HepG2 (cell line): ENCODE measurements around the gene ZNF786. TPM values are rescaled to one million over a fixed set of nuclear protein-coding genes. Genes with fewer than 3 reads are reported as not detected.

Experiments
- CSRNP1 ChIP-seq: sonication (generic); formaldehyde crosslinking; IDR thresholded peaks from 2 replicates; pipeline ENCODE4 v1.8.1; 2023; ENCODE audit warnings: mild to moderate bottlenecking, missing genetic modification reagents
- ESRRA ChIP-seq: sonication (generic); formaldehyde crosslinking; IDR thresholded peaks from 2 replicates; pipeline ENCODE4 v1.5.1; 2020; ENCODE audit warnings: mild to moderate bottlenecking, low read depth, missing genetic modification reagents
- KDM3A ChIP-seq: IDR thresholded peaks from 2 replicates; pipeline ENCODE4 v1.6.1; 2018; ENCODE audit warnings: low read depth, missing compliant biosample characterization
- KMT2A ChIP-seq: sonication (generic); formaldehyde crosslinking; IDR thresholded peaks from 2 replicates; pipeline ENCODE4 v1.4.0; 2020; ENCODE audit warnings: missing genetic modification reagents
- LCORL ChIP-seq, 2 experiments: fragments of 450-650 bp in 1 of 2; sonication (generic) in 1 of 2; formaldehyde crosslinking in 1 of 2; IDR thresholded peaks; 2 replicates each; pipeline versions ENCODE4 v1.5.0 to v1.6.1; 2017 to 2020; ENCODE audit warnings: antibody characterized with exemption in 1 of 2, missing genetic modification reagents in 1 of 2
- MED8 ChIP-seq: sonication (generic); formaldehyde crosslinking; IDR thresholded peaks from 2 replicates; pipeline ENCODE4 v1.8.1; 2023; ENCODE audit warnings: mild to moderate bottlenecking, missing genetic modification reagents; ENCODE audit not compliant: insufficient replicate concordance
- NFYC ChIP-seq: IDR thresholded peaks from 2 replicates; pipeline ENCODE4 v1.6.1; 2016; ENCODE audit warnings: missing genetic modification reagents, missing compliant biosample characterization
- REPIN1 ChIP-seq: sonication (generic); formaldehyde crosslinking; IDR thresholded peaks from 2 replicates; pipeline ENCODE4 v1.8.0; 2022; ENCODE audit warnings: missing genetic modification reagents, low read depth, mild to moderate bottlenecking, borderline replicate concordance
- TMF1 ChIP-seq: sonication (generic); formaldehyde crosslinking; IDR thresholded peaks from 2 replicates; pipeline ENCODE4 v1.8.1; 2022; ENCODE audit warnings: low read depth, missing genetic modification reagents
- ZKSCAN8 ChIP-seq: IDR thresholded peaks from 2 replicates; pipeline ENCODE4 v1.6.1; 2016; ENCODE audit warnings: borderline replicate concordance, missing genetic modification reagents, missing compliant biosample characterization
- ZNF275 ChIP-seq: sonication (generic); formaldehyde crosslinking; IDR thresholded peaks from 2 replicates; pipeline ENCODE4 v1.8.0; 2022; ENCODE audit warnings: missing genetic modification reagents, mild to moderate bottlenecking, inconsistent platforms, borderline replicate concordance
- ZNF782 ChIP-seq: sonication (generic); formaldehyde crosslinking; IDR thresholded peaks from 2 replicates; pipeline ENCODE4 v1.4.0; 2020; ENCODE audit warnings: missing genetic modification reagents, mild to moderate bottlenecking, borderline replicate concordance
- ZSCAN31 ChIP-seq: sonication (generic); formaldehyde crosslinking; IDR thresholded peaks from 2 replicates; pipeline ENCODE4 v1.5.0; 2020; ENCODE audit warnings: low read depth, mild to moderate bottlenecking, missing genetic modification reagents
- polyA plus RNA-seq, 8 experiments: library from polyadenylated mRNA; depleted of rRNA in 3 of 8; stranded (reverse) in 7 of 8; unstranded in 1 of 8; fragments of >200 nt; fragmentation: Illumina TruSeq in 4 of 8; extraction: Trizol in 4 of 8; gene quantifications; 2 replicates each; pipeline versions ENCODE4 v1.2.1 to v1.2.3, GENCODE V29; 2011 to 2016; ENCODE audit warnings: low read depth in 4 of 8, missing spikeins in 1 of 8, mixed read lengths in 1 of 8; ENCODE audit not compliant: insufficient read depth in 1 of 8
- total RNA-seq, 5 experiments: library from RNA; depleted of rRNA; stranded (reverse); fragments of >200 nt; fragmentation: Illumina TruSeq; extraction: Trizol; gene quantifications; 2 replicates each; pipeline ENCODE4 v1.2.3, GENCODE V29; 2016; ENCODE audit warnings: low read depth in 1 of 5
- TF ChIP-seq, protein P1 (sequence below): sonication (generic); formaldehyde crosslinking; IDR thresholded peaks from 2 replicates; pipeline ENCODE4 v1.5.0; 2020; ENCODE audit warnings: mild to moderate bottlenecking, missing genetic modification reagents, borderline replicate concordance

ZNF786 gene
- total and polyA plus RNA-seq, 2 of the 13 experiments (the other 11 are each of a cell fraction or from before 2014, with no cell fraction given): 2.0 to 4.0 TPM

DNA sequence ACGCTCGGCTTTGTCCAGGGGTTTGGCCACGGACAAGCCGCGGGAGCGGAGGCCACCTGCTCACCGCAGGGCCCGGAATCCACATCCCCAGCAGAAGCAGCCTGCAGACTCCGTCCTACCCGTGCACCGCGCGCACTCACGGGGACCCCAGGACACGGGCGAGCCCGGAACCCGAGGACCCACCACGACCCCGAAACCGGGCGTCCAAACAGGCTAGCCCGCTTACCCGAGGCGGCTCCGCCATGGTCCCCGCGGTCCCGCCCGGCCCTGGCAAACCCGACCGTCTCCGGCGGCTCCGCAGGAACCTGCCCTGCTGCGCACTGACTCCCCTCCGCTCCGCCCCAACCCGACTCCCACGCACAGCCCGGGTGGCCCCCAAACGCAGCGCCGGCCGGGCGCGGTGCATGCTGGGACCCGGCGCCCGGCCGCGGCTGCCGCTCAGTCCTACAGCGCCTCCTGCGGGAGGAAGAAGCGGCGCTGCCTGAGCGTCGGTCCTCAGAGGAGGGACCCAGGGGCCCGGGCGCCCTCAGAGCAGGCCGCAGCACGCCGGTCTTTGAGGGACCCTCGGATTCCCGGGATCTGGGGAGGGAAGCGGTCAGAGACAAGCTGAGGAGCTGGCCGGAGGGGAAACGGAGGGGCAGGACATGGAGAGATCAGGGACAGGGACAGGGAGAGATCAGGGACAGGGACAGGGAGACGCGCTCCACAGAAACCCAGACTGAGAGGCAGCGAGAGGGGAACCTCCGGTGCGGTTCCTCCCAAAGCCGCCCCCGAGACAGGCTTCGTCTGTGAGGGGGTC, at the start of gene ZNF786 (continued):
- TF ChIP-seq KDM3A (CRISPR knock-in tag) (0 out of 2 replicates have a peak, but pooled peaks have one; percentile 77), ZNF275 (CRISPR knock-in tag) (peak; percentile 68; the same call in 1 of the 2 replicates), ESRRA (CRISPR knock-in tag) (peak; percentile 60), CSRNP1 (CRISPR knock-in tag) (no peak; the same call in 1 of the 2 replicates), LCORL (IDR thresholded peaks at IDR 0.05) (no peak), LCORL (CRISPR knock-in tag; IDR thresholded peaks at IDR 0.05) (peak; percentile 82), MED8 (peak; percentile 53), NFYC (CRISPR knock-in tag) (no peak), REPIN1 (CRISPR knock-in tag) (peak; percentile 35), KMT2A (CRISPR knock-in tag) (peak; percentile 89; the same call in 1 of the 2 replicates), ZNF782 (CRISPR knock-in tag) (peak; percentile 17; the same call in 1 of the 2 replicates), ZKSCAN8 (CRISPR knock-in tag) (peak; percentile 21; the same call in 1 of the 2 replicates), TMF1 (peak; percentile 72), ZSCAN31 (peak; percentile 77)
- TF ChIP-seq, protein P1, sequence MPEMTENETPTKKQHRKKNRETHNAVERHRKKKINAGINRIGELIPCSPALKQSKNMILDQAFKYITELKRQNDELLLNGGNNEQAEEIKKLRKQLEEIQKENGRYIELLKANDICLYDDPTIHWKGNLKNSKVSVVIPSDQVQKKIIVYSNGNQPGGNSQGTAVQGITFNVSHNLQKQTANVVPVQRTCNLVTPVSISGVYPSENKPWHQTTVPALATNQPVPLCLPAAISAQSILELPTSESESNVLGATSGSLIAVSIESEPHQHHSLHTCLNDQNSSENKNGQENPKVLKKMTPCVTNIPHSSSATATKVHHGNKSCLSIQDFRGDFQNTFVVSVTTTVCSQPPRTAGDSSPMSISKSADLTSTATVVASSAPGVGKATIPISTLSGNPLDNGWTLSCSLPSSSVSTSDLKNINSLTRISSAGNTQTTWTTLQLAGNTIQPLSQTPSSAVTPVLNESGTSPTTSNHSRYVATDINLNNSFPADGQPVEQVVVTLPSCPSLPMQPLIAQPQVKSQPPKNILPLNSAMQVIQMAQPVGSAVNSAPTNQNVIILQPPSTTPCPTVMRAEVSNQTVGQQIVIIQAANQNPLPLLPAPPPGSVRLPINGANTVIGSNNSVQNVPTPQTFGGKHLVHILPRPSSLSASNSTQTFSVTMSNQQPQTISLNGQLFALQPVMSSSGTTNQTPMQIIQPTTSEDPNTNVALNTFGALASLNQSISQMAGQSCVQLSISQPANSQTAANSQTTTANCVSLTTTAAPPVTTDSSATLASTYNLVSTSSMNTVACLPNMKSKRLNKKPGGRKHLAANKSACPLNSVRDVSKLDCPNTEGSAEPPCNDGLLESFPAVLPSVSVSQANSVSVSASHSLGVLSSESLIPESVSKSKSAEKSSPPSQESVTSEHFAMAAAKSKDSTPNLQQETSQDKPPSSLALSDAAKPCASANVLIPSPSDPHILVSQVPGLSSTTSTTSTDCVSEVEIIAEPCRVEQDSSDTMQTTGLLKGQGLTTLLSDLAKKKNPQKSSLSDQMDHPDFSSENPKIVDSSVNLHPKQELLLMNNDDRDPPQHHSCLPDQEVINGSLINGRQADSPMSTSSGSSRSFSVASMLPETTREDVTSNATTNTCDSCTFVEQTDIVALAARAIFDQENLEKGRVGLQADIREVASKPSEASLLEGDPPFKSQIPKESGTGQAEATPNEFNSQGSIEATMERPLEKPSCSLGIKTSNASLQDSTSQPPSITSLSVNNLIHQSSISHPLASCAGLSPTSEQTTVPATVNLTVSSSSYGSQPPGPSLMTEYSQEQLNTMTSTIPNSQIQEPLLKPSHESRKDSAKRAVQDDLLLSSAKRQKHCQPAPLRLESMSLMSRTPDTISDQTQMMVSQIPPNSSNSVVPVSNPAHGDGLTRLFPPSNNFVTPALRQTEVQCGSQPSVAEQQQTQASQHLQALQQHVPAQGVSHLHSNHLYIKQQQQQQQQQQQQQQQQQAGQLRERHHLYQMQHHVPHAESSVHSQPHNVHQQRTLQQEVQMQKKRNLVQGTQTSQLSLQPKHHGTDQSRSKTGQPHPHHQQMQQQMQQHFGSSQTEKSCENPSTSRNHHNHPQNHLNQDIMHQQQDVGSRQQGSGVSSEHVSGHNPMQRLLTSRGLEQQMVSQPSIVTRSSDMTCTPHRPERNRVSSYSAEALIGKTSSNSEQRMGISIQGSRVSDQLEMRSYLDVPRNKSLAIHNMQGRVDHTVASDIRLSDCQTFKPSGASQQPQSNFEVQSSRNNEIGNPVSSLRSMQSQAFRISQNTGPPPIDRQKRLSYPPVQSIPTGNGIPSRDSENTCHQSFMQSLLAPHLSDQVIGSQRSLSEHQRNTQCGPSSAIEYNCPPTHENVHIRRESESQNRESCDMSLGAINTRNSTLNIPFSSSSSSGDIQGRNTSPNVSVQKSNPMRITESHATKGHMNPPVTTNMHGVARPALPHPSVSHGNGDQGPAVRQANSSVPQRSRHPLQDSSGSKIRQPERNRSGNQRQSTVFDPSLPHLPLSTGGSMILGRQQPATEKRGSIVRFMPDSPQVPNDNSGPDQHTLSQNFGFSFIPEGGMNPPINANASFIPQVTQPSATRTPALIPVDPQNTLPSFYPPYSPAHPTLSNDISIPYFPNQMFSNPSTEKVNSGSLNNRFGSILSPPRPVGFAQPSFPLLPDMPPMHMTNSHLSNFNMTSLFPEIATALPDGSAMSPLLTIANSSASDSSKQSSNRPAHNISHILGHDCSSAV (CRISPR knock-in tag): 0 out of 2 replicates have a peak, but pooled peaks have one; percentile 84
